ENCODE measurements around the gene DPRX.
"Not testable (repeated sequence)": the region's sequence is repeated elsewhere in the genome, so short reads cannot be mapped to it uniquely, and the experiment has no call there.

DPRX gene

DNA sequence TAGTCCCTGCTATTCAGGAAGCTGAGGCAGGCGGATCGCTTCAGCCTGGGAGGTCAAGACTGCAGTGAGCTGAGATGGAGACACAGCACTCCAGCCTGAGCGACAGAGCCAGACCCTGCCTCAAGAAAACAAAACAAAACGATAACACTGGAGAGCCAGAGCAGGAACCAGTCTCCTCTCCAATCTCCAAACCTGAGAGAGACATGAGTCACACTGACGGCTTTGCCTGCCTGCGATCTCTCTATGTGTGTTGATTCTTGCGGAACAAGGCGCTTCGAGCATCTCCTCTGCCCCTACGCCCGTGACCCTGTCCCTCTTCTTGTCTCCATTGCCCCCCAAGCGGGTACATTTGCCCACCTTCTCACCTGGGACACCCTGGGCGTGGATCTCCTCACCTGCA is 15.6 kb downstream of the DPRX start:
- DNase-seq, result no peak

DNA sequence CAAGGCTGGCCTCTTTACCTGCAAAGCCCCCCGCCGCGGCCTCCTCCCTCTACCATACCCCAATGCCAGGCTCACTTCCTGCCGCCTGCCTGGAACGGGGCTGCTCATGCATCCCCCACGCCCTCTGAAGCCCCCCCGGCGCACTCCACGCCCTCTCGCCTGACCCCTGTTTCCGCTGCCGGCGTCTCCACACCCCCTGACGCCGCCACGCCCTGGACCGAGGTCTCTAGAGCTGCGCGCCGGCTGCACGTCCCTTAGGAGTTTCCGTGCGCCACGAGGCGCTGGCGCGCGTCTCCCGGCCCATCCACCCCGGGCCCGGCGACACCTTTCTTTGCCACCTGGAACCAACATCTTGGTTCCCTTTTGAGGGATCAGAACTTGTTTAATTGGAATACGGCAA is 16.0 kb downstream of the DPRX start:
- no peak for DNase-seq

DNA sequence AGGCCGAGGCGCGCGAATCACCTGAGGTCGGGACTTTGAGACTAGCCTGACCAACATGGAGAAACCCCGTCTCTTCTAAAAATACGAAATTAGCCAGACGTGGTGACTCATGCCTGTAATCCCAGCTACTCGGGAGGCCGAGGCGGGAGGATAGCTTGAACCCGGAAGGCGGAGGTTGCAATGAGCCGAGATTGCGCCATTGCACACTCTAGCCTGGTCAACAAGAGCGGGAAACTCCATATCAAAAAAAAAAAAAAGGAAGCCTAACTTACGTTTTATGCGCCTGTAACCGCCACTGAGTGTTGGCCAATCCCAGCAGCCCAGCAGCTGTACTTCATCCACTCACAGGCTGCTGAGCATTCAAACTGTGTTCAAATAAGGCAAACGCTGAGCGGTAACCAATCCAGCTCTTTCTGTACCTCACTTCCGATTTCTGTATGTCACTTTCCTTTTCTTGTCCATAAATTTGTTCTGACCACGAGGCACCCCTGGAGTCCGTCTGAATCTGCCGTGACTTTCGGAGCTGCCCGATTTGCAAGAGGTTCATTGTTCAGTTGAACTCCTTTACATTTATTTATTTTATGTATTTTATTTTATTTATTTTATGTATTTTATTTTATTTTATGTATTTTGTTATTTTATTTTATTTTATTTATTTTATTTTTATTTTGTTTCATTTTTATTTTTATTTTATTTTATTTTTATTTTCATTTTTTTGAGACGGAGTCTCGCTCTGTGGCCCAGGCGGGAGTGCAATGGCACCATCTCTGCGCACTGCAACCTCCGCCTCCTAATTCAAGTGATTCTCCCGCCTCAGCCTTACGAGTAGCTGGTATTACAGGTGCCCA is 18.2 kb downstream of the DPRX start:
- no peak for DNase-seq

DNA sequence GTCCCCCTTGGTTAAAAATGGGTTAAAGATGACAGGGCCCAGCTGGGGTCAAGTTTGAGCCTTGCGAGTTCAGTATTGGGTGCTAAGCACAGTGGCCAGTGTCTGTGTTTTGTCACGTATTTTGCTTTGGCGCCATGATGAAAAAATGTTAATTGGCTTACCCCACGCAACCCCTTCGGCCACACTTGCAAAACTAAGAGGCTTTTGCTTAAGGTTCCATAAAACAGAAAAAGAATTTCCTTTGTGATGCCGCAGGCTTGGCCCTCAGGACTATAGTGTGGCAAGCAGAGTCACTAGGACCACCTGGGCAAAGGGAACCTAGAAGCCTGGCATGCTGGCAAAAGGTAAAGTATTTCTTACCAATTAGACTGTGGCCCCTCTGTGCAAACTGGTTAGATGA is 20.7 kb downstream of the DPRX start:
- no peak for DNase-seq

DNA sequence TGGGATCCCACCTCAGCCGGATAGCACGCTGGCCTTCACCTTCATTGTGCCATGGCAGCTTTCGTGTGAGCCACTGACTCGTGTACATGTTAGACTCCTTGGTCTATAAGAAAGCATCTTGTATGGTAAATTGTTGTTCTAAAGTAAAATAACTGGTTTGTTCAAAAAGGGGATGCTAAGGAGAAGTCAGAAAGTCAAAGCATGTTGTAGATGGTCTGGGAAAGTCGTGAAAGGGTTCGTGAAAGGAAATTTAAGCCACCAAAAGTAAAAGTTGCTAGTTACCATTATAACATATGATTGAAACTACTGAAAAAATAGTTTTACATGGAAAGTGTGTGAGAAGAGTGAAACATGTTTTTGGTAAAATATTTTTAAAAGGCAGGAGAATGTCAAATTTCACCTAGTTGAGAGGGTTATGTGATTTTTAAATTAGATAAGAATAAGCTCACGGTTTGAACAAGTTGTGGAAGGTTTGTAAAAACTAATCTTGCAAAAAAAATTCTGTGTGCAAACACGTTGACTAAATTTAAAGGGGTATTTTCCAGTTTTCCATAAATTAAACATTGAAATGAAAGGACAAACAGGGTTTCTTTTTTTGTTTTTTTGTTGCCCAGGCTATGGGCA is 23.4 kb downstream of the DPRX start:
- DNase-seq, result no peak

DNA sequence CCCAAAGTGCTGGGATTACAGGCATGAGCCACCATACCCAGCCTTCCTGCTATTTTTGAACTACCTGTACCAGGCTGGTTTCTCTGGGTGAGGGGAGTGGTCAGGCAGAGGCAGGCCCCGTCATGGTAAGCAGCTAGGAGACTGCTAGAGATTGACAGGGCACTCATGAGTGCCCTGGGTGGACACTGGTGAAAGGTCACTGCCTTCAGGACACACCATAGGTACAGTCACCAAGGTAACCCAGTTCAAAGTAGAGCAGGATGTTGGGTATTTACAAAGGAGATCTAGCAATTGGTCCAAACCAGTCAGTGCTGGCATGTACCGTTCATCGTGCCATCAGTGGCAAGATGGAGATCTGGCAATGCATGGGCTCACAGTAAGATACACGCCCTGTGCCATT is 25.5 kb downstream of the DPRX start:
- no peak for DNase-seq

DNA sequence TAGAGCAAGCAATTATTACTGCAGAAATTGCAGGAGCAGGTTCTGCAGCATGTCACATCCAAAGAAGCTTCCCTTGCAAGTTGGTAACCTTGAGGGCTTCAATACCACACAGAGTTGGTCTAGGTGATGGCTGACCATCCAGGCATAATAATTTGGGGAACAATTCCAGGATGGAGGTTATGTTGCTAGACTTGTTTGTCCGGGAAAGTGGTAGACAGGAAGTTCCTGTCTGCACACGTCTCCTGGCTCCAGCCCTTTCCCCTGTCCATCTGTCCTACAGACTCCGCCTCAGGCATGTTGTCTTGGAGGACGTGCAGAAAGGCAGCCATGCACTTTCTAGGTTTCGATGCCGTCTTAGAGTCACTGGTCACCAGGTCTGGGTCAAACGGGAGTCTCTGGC is 26.0 kb downstream of the DPRX start:
- DNase-seq, result no peak

GRCh38 chr19:53659292-53659691 is 27.5 kb downstream of the DPRX start:
- DNase-seq, result no peak

DNA sequence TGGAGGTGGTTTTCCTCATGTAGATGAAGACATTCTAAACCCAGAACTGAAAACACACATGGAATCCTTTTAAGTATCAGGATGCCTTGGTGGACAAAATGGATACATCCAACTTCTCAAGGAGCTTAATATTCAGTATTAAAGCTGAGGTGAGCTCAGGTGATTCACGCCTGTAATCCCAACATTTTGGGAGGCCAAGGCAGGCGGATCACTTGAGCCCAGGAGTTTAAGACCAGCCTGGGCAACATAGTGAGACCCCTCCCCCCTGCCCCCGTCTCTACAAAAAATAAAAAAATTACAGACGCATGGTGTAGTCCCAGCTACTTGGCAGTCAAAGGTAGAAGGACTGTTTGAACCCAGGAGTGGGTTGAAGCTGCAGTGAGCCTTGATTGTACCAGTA is 28.8 kb downstream of the DPRX start:
- DNase-seq, result no peak

DNA sequence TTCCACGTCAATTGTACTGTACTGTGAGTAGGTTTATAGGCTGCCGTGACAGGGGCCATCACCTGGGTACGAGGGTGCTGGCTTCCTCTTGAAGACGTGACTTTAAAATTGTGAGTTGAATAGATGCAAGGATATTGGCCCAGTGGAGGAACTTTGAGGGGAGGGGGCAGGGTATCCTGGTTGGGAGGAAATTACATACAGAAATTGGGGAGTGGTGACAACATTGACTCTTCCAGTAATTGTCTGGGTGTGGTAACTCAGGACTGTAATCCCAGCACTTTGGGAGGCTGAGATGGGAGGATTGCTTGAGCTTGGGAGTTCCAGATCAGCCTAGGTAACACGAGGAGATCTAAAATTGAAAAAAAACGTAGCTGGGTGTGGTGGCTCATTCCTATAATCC is 30.4 kb downstream of the DPRX start:
- no peak for DNase-seq

GRCh38 chr19:53664152-53664551 is 32.4 kb downstream of the DPRX start:
- DNase-seq, result no peak

- DNase-seq, result no peak
Measured at GRCh38 chr19:53664760-53665159, 33.0 kb downstream of the DPRX start.

DNA sequence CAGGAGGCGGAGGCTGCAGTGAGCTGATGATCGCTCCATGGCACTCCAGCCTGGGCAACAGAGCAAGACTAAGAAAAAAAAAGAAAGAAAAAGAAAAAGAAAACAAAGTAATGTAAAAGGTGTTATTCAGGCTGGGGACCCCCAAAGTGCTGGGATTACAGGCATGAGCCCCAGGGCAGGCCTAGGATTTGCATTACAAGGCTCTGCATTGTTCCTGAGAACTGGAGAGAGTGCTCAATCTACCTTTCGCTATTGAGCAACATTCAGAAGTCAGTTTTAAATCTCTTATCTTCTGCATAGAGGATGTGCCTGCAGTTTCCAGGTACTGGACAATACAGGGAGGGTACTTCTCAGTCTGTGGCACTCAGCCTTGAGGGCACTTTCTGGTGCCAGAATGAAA is 34.5 kb downstream of the DPRX start:
- not testable (repeated sequence) for DNase-seq

- not testable (repeated sequence) for DNase-seq
Measured at GRCh38 chr19:53668804-53669203, 37.0 kb downstream of the DPRX start.

- no peak for DNase-seq
Measured at GRCh38 chr19:53670345-53670744, 38.5 kb downstream of the DPRX start.

- no peak for DNase-seq
Measured at GRCh38 chr19:53671663-53672062, 39.9 kb downstream of the DPRX start.
